ENCODE results near the gene PINK1.
"Not testable (repeated sequence)": the region's sequence is repeated elsewhere in the genome, so short reads cannot be mapped to it uniquely, and the experiment has no call there.

Gene PINK1

GRCh38 chr1:20668581-20668980 lies 35.3 kb downstream of the PINK1 start:
- H3K36me3 ChIP-seq (ENCODE audit: control insufficient read depth, low read length), result no peaks in the 10 kb centered on the region
- H3K27me3 ChIP-seq (ENCODE audit: control insufficient read depth, low read length), result no peaks in the 10 kb centered on the region
- H3K9me3 ChIP-seq (ENCODE audit: control insufficient read depth, insufficient read depth, low read length), result 0 out of 2 replicates have a peak, but pooled peaks cover 2% of the 10 kb centered on the region
- TF ChIP-seq, protein P1, sequence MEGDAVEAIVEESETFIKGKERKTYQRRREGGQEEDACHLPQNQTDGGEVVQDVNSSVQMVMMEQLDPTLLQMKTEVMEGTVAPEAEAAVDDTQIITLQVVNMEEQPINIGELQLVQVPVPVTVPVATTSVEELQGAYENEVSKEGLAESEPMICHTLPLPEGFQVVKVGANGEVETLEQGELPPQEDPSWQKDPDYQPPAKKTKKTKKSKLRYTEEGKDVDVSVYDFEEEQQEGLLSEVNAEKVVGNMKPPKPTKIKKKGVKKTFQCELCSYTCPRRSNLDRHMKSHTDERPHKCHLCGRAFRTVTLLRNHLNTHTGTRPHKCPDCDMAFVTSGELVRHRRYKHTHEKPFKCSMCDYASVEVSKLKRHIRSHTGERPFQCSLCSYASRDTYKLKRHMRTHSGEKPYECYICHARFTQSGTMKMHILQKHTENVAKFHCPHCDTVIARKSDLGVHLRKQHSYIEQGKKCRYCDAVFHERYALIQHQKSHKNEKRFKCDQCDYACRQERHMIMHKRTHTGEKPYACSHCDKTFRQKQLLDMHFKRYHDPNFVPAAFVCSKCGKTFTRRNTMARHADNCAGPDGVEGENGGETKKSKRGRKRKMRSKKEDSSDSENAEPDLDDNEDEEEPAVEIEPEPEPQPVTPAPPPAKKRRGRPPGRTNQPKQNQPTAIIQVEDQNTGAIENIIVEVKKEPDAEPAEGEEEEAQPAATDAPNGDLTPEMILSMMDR (IDR thresholded peaks at IDR 0.05; ENCODE audit: low read depth, low read length, poor library complexity, severe bottlenecking), result no peak
- no peak for TF ChIP-seq EZH2phosphoT487 (IDR thresholded peaks at IDR 0.05; ENCODE audit: borderline replicate concordance, low read length)
- no peak overlapping the region for H3K4me3 ChIP-seq (ENCODE audit: low read length)
- H3F3A ChIP-seq (ENCODE audit: control insufficient read depth, insufficient read depth), result no peaks in the 10 kb centered on the region
- no peak overlapping the region for H3K4me2 ChIP-seq (ENCODE audit: low read length)
- H3K79me2 ChIP-seq (ENCODE audit: control insufficient read depth, low read length), result no peaks in the 10 kb centered on the region
- peaks cover 16% of the 10 kb centered on the region for H3K4me1 ChIP-seq (ENCODE audit: control insufficient read depth, low read length)
- no peaks in the 10 kb centered on the region for H4K20me1 ChIP-seq (ENCODE audit: control insufficient read depth, insufficient read depth, low read depth, low read length)
- H3K9me2 ChIP-seq (replicated peaks; ENCODE audit: control insufficient read depth, low read length), result no peaks in the 10 kb centered on the region
- no peak overlapping the region for H3K27ac ChIP-seq (ENCODE audit: low read depth, low read length)

GRCh38 chr1:20670936-20671335 lies 37.7 kb downstream of the PINK1 start:
- H3K79me2 ChIP-seq (ENCODE audit: control insufficient read depth, low read length), result no peaks in the 10 kb centered on the region
- H3K4me2 ChIP-seq (ENCODE audit: low read length), result no peak overlapping the region
- no peak overlapping the region for H3K4me3 ChIP-seq (ENCODE audit: low read length)
- no peak for TF ChIP-seq EZH2phosphoT487 (IDR thresholded peaks at IDR 0.05; ENCODE audit: borderline replicate concordance, low read length)
- TF ChIP-seq, protein P1 (IDR thresholded peaks at IDR 0.05; ENCODE audit: low read depth, low read length, poor library complexity, severe bottlenecking), result no peak
- H3K27ac ChIP-seq (ENCODE audit: low read depth, low read length), result no peak overlapping the region
- H3K36me3 ChIP-seq (ENCODE audit: control insufficient read depth, low read length), result no peaks in the 10 kb centered on the region
- H3K9me3 ChIP-seq (ENCODE audit: control insufficient read depth, insufficient read depth, low read length), result 0 out of 2 replicates have a peak, but pooled peaks cover 2% of the 10 kb centered on the region
- H3F3A ChIP-seq (ENCODE audit: control insufficient read depth, insufficient read depth), result no peaks in the 10 kb centered on the region
- H3K4me1 ChIP-seq (ENCODE audit: control insufficient read depth, low read length), result peaks cover 12% of the 10 kb centered on the region
- H3K9me2 ChIP-seq (replicated peaks; ENCODE audit: control insufficient read depth, low read length), result no peaks in the 10 kb centered on the region
- H4K20me1 ChIP-seq (ENCODE audit: control insufficient read depth, insufficient read depth, low read depth, low read length), result no peaks in the 10 kb centered on the region
- H3K27me3 ChIP-seq (ENCODE audit: control insufficient read depth, low read length), result 0 out of 2 replicates have a peak, but pooled peaks cover 3% of the 10 kb centered on the region

GRCh38 chr1:20672265-20672632 lies 39.0 kb downstream of the PINK1 start:
- Histone ChIP-seq H4K20me1 (ENCODE audit: control insufficient read depth, insufficient read depth, low read depth, low read length) (no peaks in the 10 kb centered on the region), H3K4me2 (ENCODE audit: low read length) (no peak overlapping the region), H3K4me3 (ENCODE audit: low read length) (no peak overlapping the region), H3K9me2 (replicated peaks; ENCODE audit: control insufficient read depth, low read length) (no peaks in the 10 kb centered on the region), H3F3A (ENCODE audit: control insufficient read depth, insufficient read depth) (no peaks in the 10 kb centered on the region), H3K4me1 (ENCODE audit: control insufficient read depth, low read length) (no peaks in the 10 kb centered on the region), H3K9me3 (ENCODE audit: control insufficient read depth, insufficient read depth, low read length) (no peaks in the 10 kb centered on the region), H3K27ac (ENCODE audit: low read depth, low read length) (no peak overlapping the region), H3K27me3 (ENCODE audit: control insufficient read depth, low read length) (0 out of 2 replicates have a peak, but pooled peaks cover 3% of the 10 kb centered on the region), H3K79me2 (ENCODE audit: control insufficient read depth, low read length) (no peaks in the 10 kb centered on the region), H3K36me3 (ENCODE audit: control insufficient read depth, low read length) (no peaks in the 10 kb centered on the region)
- TF ChIP-seq EZH2phosphoT487 (IDR thresholded peaks at IDR 0.05; ENCODE audit: borderline replicate concordance, low read length), result no peak
- TF ChIP-seq, protein P1 (IDR thresholded peaks at IDR 0.05; ENCODE audit: low read depth, low read length, poor library complexity, severe bottlenecking), result no peak

GRCh38 chr1:20673626-20674025 lies 40.4 kb downstream of the PINK1 start:
- not testable (repeated sequence) for H4K20me1 ChIP-seq (ENCODE audit: control insufficient read depth, insufficient read depth, low read depth, low read length)

More at GRCh38 chr1:20673626-20674025, 40.4 kb downstream of the PINK1 start:
- not testable (repeated sequence) for H3F3A ChIP-seq (ENCODE audit: control insufficient read depth, insufficient read depth); H3K9me2 ChIP-seq (replicated peaks; ENCODE audit: control insufficient read depth, low read length); H3K27me3 ChIP-seq (ENCODE audit: control insufficient read depth, low read length); H3K79me2 ChIP-seq (ENCODE audit: control insufficient read depth, low read length); H3K36me3 ChIP-seq (ENCODE audit: control insufficient read depth, low read length); H3K27ac ChIP-seq (ENCODE audit: low read depth, low read length); H3K9me3 ChIP-seq (ENCODE audit: control insufficient read depth, insufficient read depth, low read length); H3K4me2 ChIP-seq (ENCODE audit: low read length); H3K4me1 ChIP-seq (ENCODE audit: control insufficient read depth, low read length); H3K4me3 ChIP-seq (ENCODE audit: low read length)

Data from DOHH2 (cell line).